ENCODE data around the gene DIAPH1.

The DIAPH1 gene

GRCh38 chr5:141609044-141609443 lies 9.8 kb downstream of the DIAPH1 start:
- no peak for DNase-seq

- DNase-seq: no peak
Observed at GRCh38 chr5:141608557-141608956, 10.2 kb downstream of the DIAPH1 start.

- DNase-seq: no peak
Observed at GRCh38 chr5:141608046-141608445, 10.8 kb downstream of the DIAPH1 start.

GRCh38 chr5:141605523-141606277 lies 13.1 kb downstream of the DIAPH1 start:
- no peak for DNase-seq

GRCh38 chr5:141603923-141604717 lies 14.7 kb downstream of the DIAPH1 start:
- DNase-seq: no peak

- no peak for DNase-seq
Observed at GRCh38 chr5:141602606-141603005, 16.2 kb downstream of the DIAPH1 start.

DNA sequence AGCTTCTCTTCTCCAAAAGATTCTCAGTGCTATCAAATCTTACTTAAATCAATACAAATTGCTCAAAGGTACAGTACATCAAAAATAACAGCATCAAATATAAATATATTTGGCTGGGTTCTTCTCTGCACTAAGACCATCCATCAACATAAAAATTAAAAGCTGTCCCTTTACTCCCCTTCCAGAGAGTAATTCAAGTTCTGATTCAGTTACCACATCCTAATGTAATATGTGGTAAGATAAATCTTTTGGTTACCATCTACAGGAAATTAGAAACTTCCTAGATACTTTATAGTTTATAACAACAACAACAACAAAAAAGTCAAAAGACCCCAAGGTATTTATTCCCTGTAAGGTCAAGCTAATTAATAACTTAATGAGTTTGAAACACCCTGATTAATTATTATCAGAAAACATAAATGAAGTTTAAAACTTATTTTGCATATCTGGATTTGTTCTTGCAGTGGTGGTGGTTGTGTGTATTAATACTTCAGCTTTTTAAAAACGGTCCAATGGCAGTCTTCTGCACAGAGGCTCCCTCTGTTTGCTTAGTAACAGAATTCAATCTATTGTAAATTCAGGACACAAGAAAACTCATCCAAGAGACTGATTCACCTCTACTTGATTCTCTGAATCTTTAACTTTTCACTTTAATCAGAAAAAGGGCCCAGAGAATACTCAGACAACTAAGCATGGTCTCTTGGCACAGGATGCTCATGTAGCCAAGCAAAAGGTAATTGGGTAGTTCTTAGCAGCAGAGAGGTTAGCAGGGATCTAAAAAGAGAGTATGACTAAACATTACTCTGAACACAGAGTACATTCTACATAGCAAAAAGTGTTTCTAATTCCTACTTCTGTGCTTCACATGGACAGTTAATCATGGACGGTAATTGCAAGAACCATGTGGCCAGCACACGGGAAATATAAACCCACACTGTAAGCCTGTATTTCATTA lies 20.1 kb downstream of the DIAPH1 start:
- DNase-seq: no peak

DNA sequence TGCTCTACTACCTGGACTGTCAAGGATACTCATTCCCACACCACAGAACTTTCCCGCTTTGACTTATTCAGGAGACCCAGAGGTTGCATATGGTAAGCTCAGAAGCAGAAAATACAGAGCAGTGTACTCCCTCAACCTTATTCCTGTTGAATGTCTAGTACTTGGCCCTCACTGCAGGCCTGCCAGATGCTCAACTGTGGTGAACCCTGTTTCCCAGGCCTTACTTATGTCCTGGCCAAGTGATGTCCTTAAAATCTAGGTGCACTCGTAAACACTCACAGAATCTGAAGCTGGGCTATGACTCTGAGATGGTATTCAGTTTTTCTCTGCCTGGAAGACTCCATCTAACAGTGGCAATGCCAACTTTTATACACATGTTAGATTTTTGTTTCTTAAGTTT lies 21.0 kb downstream of the DIAPH1 start:
- no peak for DNase-seq

- DNase-seq: no peak
Observed at GRCh38 chr5:141597394-141597793, 21.4 kb downstream of the DIAPH1 start.

DNA sequence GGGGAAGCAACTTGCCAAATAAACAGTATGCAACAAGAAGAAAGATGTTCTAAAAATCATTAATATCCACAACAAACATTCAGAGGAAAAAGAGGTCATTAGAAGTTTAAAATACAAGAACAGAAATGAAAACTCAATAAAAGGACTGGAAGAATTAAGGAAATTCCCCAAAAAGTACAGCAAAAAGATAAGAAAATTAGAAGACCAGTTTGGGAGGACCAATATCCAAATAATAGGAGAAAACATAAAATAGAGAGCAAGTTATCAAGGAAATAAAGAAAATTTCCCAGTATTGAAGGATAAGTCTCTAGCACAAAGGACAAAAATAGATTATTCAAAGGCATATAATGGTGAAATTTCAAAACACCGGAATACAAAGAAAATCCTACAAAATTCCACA lies 21.9 kb downstream of the DIAPH1 start:
- no peak for DNase-seq

- DNase-seq: no peak
Observed at GRCh38 chr5:141590127-141590526, 28.7 kb downstream of the DIAPH1 start.

DNA sequence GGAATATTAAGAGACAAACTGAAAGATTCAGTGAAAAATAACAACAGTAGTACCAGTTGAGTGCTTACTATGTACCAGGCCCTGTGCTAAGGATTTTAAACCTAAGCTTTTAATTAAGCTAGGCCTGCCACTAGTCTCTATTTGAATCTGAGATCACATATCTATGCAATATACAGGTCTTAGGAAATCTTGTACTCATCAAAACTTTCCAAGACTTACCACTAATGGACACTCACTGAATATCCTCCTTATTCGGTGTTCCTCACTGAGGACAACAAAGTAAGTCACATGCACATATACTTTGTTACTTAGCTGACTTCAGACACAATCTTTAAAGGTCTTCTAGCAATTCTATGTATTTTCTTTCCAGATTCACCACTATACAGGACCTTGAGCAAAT lies 32.6 kb downstream of the DIAPH1 start:
- DNase-seq: no peak

DNA sequence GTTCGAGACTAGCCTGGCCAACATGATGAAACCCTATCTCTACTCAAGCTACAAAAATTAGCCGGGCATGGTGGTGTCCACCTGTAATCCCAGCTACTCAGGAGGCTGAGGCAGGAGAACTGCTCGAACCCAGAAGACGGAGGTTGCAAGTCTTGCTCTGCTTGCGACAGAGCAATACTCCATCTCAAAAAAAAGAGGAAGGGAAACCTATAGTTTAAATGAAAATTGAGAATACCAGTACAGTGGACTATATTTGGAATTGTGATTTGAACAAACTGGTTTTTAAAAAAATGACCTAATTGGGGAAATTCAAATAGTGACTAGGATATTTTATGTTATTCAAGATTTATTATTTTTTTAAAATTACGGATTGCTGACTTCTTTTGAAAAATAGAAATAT lies 33.2 kb downstream of the DIAPH1 start:
- DNase-seq: no peak

- DNase-seq: no peak
Observed at GRCh38 chr5:141574122-141574510, 44.7 kb downstream of the DIAPH1 start.

DNA sequence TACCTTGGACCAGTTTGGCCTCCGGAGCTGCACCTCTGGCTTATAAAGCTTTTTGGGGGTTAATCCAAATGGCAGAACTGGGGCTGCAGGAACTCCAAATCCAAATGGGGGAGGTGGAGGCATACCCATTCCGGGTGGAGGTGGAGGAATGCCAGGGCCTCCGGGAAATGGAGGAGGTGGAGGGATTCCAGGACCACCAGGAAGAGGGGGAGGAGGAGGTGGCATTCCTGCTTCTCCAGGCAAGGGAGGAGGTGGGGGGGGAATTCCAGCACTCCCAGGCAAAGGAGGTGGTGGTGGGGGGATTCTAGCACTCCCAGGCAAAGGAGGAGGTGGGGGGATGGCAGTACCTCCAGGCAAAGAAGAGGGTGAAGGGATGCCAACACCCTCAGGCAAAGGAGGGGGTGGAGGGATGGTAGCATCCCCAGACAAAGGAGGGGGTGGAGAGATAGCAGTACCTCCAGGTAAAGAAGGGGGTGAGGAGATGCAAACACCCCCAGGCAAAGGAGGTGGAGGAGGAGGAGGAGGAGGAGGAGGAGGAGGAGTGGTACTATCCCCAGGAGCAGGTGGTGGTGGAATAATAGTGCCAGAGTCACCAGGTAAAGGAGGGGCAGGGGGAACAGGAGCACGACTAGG lies 45.2 kb downstream of the DIAPH1 start:
- no peak for DNase-seq

DNA sequence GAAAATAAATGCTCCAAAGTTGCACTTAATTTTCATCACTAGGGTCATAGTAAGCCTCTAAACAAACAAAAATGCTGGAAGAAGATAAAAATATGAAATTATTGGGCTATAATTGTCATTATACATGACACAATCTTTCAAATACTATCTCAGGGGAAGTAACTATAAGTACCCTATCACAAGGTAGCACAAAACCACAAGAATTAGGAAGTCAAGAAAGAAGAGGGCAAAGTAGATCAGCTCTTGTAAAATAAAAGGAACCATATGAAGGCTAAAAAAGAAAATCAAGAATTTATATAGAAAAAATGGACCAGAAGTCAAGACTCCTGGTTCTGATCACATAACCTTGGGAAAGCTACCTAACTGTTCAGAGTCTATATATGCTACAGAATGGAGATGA lies 48.1 kb downstream of the DIAPH1 start:
- DNase-seq: no peak

GRCh38 chr5:141567513-141568117 lies 51.2 kb downstream of the DIAPH1 start:
- DNase-seq: no peak

DNA sequence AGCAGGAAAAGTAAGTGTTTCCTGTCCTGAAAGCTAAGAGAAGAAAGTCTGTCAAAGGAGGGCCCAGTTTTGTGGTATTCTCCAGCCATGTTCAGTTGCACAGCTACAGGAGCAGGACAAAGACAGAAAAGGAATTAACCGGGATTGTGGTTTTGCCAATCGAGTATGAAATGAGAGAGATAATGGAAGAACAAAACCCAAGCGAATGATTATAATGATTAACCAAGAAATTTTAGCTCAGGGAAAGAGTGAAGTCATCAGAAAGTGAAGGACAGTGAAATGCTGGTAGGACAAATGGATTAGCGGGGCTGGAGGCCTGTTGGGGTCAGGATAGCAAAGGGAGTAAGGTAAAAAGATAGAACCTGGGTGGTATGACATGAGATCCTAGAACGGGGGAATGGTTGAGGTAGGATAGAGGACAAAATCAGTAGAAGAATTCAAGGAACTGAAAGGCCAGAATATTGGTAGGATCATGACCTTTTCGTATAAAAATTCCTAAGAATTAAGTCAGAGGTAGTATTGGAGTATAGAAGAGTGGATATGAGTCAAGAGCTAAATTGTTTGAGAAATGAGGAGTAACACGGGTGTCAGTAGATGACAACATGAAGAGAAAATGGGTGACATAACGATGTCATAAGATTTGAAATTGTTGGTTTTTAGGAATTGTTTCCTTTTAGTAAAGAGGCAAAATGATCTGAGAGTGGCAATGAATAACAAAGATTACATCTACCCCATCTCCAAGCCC lies 52.8 kb downstream of the DIAPH1 start:
- DNase-seq: no peak

DNA sequence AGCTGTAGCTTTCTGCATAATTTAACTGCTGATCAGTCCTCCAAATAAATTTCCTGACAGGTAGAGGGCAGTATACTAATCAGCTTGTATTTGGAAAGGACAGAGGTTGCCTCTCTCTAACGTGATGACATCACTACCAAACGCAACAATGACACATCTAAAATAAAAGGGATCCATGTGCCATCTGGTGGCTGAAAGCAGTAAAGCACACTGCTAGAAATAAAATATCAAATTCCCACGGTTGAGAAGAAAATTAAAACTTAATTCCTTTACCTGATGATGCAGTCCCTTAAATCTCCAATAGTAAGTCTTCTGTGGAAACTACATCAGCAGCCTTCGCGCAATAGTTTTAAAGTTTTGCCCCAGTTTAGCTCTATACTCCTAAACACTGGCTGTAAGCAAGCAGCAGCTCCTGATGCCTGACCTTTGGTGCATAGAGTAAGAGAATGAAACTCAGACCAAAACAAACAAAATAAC lies 54.5 kb downstream of the DIAPH1 start:
- peak; percentile 38 to 93 for DNase-seq

DNA sequence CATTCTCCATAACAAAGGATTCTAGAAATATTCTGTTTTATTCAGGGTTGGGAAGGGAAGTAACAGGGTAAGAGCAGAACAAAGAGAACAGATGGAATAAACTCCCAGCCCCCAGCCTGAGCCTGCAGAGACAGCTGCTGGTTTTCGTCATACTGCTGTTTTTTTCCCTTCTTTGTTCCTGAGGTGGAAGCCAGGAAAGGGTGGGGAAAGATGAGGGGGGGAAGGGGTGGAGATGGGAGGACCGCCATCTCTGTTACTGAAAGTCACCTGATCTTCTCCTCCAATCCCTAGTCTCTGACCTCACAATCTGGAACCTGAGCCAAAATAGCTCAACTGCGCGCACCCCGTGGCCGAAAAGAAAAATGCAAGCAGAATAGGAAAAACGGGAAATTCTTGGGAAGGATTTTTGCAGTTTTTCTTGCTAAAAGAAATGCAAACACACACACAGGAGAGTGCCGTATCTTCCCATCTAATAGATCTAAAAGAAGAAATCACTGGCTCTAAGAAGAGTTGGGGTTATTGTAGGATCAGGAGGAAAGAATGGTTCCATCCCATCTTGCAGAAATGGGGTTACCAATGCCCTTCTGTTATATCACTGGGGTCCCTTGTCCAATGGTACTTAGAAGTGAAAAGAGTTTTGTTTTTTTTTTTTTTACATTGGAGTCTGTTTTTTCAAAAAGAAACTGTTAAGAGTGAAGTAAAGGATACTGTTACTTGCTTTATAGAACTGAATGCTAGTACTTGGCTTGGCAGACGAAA lies 57.9 kb downstream of the DIAPH1 start:
- peak; percentile 74 to 94 for DNase-seq

DNA sequence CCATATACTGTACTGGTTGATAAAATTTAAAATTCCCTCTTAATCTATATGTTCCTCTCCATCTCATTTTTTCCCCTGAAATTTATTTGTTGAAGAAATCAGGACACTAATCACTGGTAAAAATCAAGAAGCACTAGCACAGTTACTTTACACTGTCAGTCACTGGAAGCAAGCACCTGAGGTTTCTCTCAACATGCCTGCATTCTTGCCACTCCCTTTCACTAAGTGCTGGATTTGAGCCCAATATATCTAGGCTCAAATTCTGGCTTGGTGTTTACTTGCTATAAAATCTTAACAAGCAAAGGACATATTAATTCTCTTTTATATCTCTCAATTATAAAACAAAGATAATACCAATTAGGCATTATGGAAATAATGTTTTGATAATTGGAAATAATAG lies 58.6 kb downstream of the DIAPH1 start:
- peak in 1 of 2 donors; percentile 44 for DNase-seq
